Motor neuron (in vitro differentiated cells): ENCODE measurements around the gene GNRH2. TPM values are rescaled to one million over a fixed set of nuclear protein-coding genes. Genes with fewer than 3 reads are reported as not detected.
"Not testable (repeated sequence)": the region's sequence is repeated elsewhere in the genome, so short reads cannot be mapped to it uniquely, and the experiment has no call there.

Experiments used
- ATAC-seq, 8 experiments: fragments of 200-7000 bp; cut with Tn5 transposase; replicated peaks in 6 of 8; 2 replicates each; pipeline ENCODE4 v1.8.0; 2021; ENCODE audit warnings: mild to moderate bottlenecking in 8 of 8, moderate library complexity in 8 of 8
- H3K27ac ChIP-seq, 2 donors: fragments of 250-450 bp; sonication (Bioruptor Pico); 2 replicates each; pipeline ENCODE4 v1.9.0; 2021; ENCODE audit warnings: antibody characterized with exemption in 2 of 2, mild to moderate bottlenecking in 2 of 2, moderate library complexity in 1 of 2
- H3K4me1 ChIP-seq, 2 donors: fragments of 250-450 bp; sonication (Bioruptor Pico); replicated peaks in 1 of 2; 2 replicates each; pipeline ENCODE4 v1.6.1; 2021; ENCODE audit warnings: antibody characterized with exemption in 2 of 2, mild to moderate bottlenecking in 2 of 2, moderate library complexity in 1 of 2
- H3K4me3 ChIP-seq, 5 donors: fragments of 250-450 bp; sonication (Bioruptor Pico); 2 replicates each; pipeline ENCODE4 v1.9.0; 2021; ENCODE audit warnings: antibody characterized with exemption in 5 of 5, mild to moderate bottlenecking in 5 of 5, moderate library complexity in 4 of 5
- WGBS, 10 experiments: fragments of 450-650 bp; shearing (Covaris generic); methylation state at CpG; one replicate each; pipeline ENCODE4 v1.0.0; 2022; 5-methylcytosine and 5-hydroxymethylcytosine counted together
- in situ Hi-C, 9 experiments: fragments of 400-800 bp; cut with MboI; loops; one replicate each; pipeline ENCODE4 v1.15.0; 2021; ENCODE audit warnings: low sequenced_read_pairs in 9 of 9, low pct_unique_long_range_greater_than_20kb in 2 of 9; ENCODE audit not compliant: unreplicated experiment in 9 of 9
- total RNA-seq, 8 experiments: library from RNA; unstranded; fragments of 300-600 nt; gene quantifications; 2 replicates each; pipeline versions ENCODE4 v1.2.3 to v1.2.4, GENCODE V29; 2022

Gene GNRH2
- total RNA-seq, 8 experiments from 2014 or later: 0.27 to 1.2 (median 0.96) TPM; not detected in 1

DNA sequence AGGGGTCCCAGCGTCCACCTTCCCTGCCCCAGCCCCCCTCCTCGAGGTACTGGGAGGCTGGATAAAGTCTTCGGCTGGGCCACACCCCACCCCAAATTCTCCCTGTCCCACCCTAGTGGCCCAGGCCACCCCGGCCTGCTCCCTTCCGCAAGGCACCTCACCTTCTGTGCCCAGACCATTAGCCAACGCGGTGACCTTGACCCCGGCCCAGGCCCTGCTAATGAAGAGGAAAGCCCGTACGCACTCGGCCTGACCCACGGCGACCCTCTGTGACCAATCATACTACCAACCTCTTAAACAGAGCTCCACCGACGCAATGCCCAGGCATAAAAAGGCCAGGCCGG, 27.8 kb downstream of the GNRH2 start:
- no peaks in the 10 kb centered on the region for H3K4me1 ChIP-seq
- no peak for ATAC-seq
- in situ Hi-C loops: loop anchor here in 1 of 9 experiments (25.0 kb wide), 1 partner anchor 241 kb away; no protein-coding TSS in a partner anchor
- WGBS, 10 experiments: 83 to 100% methylated on average over 4 to 6 of the region's 16 CpGs; no CpG with 5 or more reads in 8 of the 10 experiments
- no peak overlapping the region for H3K27ac ChIP-seq
- no peak overlapping the region for H3K4me3 ChIP-seq

DNA sequence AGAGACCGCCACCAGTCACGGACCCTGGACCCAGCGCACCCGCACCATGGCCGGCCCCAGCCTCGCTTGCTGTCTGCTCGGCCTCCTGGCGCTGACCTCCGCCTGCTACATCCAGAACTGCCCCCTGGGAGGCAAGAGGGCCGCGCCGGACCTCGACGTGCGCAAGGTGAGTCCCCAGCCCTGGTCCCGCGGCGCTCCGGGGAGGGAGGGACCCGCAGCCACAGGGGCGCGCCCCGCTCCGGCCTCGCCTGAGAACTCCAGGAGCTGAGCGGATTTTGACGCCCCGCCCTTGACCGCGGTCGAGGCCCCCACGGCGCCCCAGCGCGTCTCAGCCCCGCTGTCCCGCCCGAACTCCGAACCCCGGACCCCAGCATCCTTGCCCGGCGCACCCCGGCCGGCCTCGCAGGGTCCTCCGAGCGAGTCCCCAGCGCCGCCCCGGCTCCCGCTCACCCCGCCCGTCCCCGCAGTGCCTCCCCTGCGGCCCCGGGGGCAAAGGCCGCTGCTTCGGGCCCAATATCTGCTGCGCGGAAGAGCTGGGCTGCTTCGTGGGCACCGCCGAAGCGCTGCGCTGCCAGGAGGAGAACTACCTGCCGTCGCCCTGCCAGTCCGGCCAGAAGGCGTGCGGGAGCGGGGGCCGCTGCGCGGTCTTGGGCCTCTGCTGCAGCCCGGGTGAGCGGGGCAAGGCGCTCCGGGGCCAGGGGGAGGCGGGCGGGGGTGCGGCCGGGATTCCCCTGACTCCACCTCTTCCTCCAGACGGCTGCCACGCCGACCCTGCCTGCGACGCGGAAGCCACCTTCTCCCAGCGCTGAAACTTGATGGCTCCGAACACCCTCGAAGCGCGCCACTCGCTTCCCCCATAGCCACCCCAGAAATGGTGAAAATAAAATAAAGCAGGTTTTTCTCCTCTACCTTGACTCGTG, 28.4 kb downstream of the GNRH2 start, which contains the start of gene OXT:
TSS of gene OXT (plus strand) at position 11 of the 920 bp plus-strand sequence. CDS start at position 47, 36 bp downstream.
- in situ Hi-C loops: loop anchor here in 1 of 9 experiments (25.0 kb wide), 1 partner anchor 240 kb away; no protein-coding TSS in a partner anchor

GRCh38 chr20:3072530-3073250, 29.3 kb downstream of the GNRH2 start:
- WGBS, 10 experiments: 0 to 100% (median 74%) methylated on average over 1 to 5 of the region's 22 CpGs; no CpG with 5 or more reads in 2 of the 10 experiments
- in situ Hi-C loops: loop anchor here in 1 of 9 experiments (25.0 kb wide), 1 partner anchor 240 kb away; no protein-coding TSS in a partner anchor
- Histone ChIP-seq H3K27ac (no peak overlapping the region), H3K4me1 (no peaks in the 10 kb centered on the region), H3K4me3 (no peak overlapping the region)
- ATAC-seq: peak in 1 of 8 experiments; percentile 12

More for the DNA sequence above, 28.4 kb downstream of the GNRH2 start, which contains the start of gene OXT:
- peak in 6 of 8 experiments; percentile 47 to 77 (median 58) for ATAC-seq
- Histone ChIP-seq H3K4me1 (no peaks in the 10 kb centered on the region), H3K27ac (no peak within 1 kb of the TSS), H3K4me3 (peak within 1 kb of the TSS in 1 of 5 donors; percentile 14)
- WGBS, 10 experiments: 93 to 100% (median 100%) methylated on average over 1 to 6 of the region's 95 CpGs; no CpG with 5 or more reads in 7 of the 10 experiments

DNA sequence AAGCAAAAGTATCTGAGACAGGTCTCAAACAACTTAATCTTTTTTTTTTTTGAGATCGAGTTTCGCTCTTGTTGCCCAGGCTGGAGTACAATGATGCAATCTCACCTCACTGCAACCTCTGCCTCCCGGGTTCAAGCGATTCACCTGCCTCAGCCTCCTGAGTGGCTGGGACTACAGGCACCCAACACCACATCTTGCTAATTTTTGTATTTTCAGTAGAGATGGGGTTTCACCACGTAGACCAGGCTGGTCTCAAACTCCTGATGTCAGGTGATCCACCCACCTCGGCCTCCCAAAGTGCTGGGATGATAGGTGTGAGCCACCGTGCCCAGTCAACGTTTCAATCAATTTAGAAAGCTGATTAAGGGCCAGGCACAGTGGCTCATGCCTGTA, 29.8 kb downstream of the GNRH2 start:
- not testable (repeated sequence) for ATAC-seq, H3K4me1 ChIP-seq, H3K4me3 ChIP-seq, H3K27ac ChIP-seq
- in situ Hi-C loops: loop anchor here in 1 of 9 experiments (25.0 kb wide), 1 partner anchor 239 kb away; no protein-coding TSS in a partner anchor
- 20 to 100% (median 81%) methylated on average over 1 to 7 of the region's 8 CpGs; no CpG with 5 or more reads in 2 of the 10 experiments for WGBS, 10 experiments

GRCh38 chr20:3074812-3075211, 31.4 kb downstream of the GNRH2 start:
- H3K4me3 ChIP-seq: no peak overlapping the region
- WGBS, 10 experiments: 33 to 100% (median 67%) methylated on average over 1 to 4 of the region's 6 CpGs; no CpG with 5 or more reads in 4 of the 10 experiments
- in situ Hi-C loops: loop anchor here in 1 of 9 experiments (25.0 kb wide), 1 partner anchor 237 kb away; no protein-coding TSS in a partner anchor
- no peaks in the 10 kb centered on the region for H3K4me1 ChIP-seq
- no peak overlapping the region for H3K27ac ChIP-seq
- ATAC-seq: no peak

DNA sequence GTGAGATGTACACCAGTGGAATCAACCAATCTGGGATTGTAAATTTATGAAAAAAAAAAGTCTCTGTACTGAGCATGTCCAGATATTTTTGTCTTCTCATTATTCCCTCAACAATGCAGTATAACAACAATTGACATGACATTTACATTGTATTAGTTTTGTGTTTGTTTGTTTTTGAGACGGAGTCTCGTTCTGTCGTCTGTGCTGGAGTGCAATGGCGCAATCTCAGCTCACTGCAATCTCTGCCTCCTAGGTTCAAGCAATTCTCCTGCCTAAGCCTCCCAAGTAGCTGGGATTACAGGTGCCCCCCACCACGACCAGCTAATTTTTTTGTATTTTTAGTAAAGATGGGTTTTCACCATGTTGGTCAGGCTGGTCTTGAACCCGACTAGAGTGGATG, 31.9 kb downstream of the GNRH2 start:
- 60 to 100% (median 77%) methylated on average over 1 to 6 of the region's 6 CpGs; no CpG with 5 or more reads in 2 of the 10 experiments for WGBS, 10 experiments
- ATAC-seq, H3K27ac ChIP-seq, H3K4me1 ChIP-seq, in situ Hi-C loops, H3K4me3 ChIP-seq: not testable (repeated sequence)

- no peak overlapping the region for H3K27ac ChIP-seq
- 0 to 89% (median 80%) methylated on average over 1 to 2 of the region's 4 CpGs; no CpG with 5 or more reads in 3 of the 10 experiments for WGBS, 10 experiments
- no peaks in the 10 kb centered on the region for H3K4me1 ChIP-seq
- in situ Hi-C loops: no loop called here
- H3K4me3 ChIP-seq: no peak overlapping the region
- ATAC-seq: peak in 1 of 8 experiments; percentile 17
Measured at GRCh38 chr20:3077618-3078134, 34.3 kb downstream of the GNRH2 start.

GRCh38 chr20:3080939-3081388, 37.5 kb downstream of the GNRH2 start:
- in situ Hi-C loops: no loop called here

GRCh38 chr20:3081641-3082040, 38.2 kb downstream of the GNRH2 start:
- 60 to 100% (median 85%) methylated on average over 1 to 4 of the region's 11 CpGs; no CpG with 5 or more reads in 5 of the 10 experiments for WGBS, 10 experiments
- ATAC-seq: no peak
- Histone ChIP-seq H3K4me1 (no peaks in the 10 kb centered on the region), H3K27ac (no peak overlapping the region), H3K4me3 (no peak overlapping the region)
- in situ Hi-C loops: no loop called here

More at GRCh38 chr20:3080939-3081388, 37.5 kb downstream of the GNRH2 start:
- Histone ChIP-seq H3K4me1 (no peaks in the 10 kb centered on the region), H3K4me3 (no peak overlapping the region), H3K27ac (no peak overlapping the region)
- peak in 2 of 8 experiments; percentile 14 to 29 for ATAC-seq
- WGBS, 10 experiments: 0 to 100% (median 78%) methylated on average over 2 to 5 of the region's 6 CpGs; no CpG with 5 or more reads in 7 of the 10 experiments

- Histone ChIP-seq H3K4me3 (peak overlapping the region; percentile 17 to 22 (median 19)), H3K4me1 (no peaks in the 10 kb centered on the region), H3K27ac (no peak overlapping the region)
- 20% methylated on average over 1 of the region's 71 CpGs; no CpG with 5 or more reads in 9 of the 10 experiments for WGBS, 10 experiments
- in situ Hi-C loops: no loop called here
- ATAC-seq: peak; percentile 69 to 83 (median 78)
Measured at GRCh38 chr20:3082306-3082951, 39.0 kb downstream of the GNRH2 start.

- no peaks in the 10 kb centered on the region for H3K4me1 ChIP-seq
- 64 to 100% methylated on average over 2 to 8 of the region's 76 CpGs; no CpG with 5 or more reads in 8 of the 10 experiments for WGBS, 10 experiments
- peak overlapping the region in 4 of 5 donors; percentile 17 to 22 (median 20) for H3K4me3 ChIP-seq
- peak; percentile 36 to 64 (median 54) for ATAC-seq
- in situ Hi-C loops: no loop called here
- H3K27ac ChIP-seq: no peak overlapping the region
Measured at GRCh38 chr20:3082955-3083952, 39.8 kb downstream of the GNRH2 start.
